Left colon (tissue), 2 donors: Measurements from ENCODE around the gene PNLIPRP2. TPM values are rescaled to one million over a fixed set of nuclear protein-coding genes. Genes with fewer than 3 reads are reported as not detected.
A peak's percentile ranks its signal among the peaks of the same experiment; 100 is the strongest.

Experiments
- ATAC-seq: fragments of 200-7000 bp; cut with Tn5 transposase; one replicate; pipeline ENCODE4 v1.9.1; 2020; ENCODE audit warnings: mild to moderate bottlenecking, moderate library complexity
- DNase-seq, 2 donors: peaks; one replicate each; pipeline ENCODE4 v3.0.0-alpha.2; 2020
- intact Hi-C, 2 donors: fragments of 100-400 bp; cut with DNase I in 1 of 2; cut with micrococcal nuclease in 1 of 2; formaldehyde crosslinking; loops; one replicate each; pipeline versions ENCODE4 v1.11.2 to v1.14.0; 2022; cut with DNase I, micrococcal nuclease
- long read RNA-seq: library from polyadenylated mRNA; unstranded; transcript quantifications from one replicate; pipeline ENCODE4 v2.0.0, GENCODE V29; 2021
- total RNA-seq, 2 donors: library from RNA; stranded (reverse); fragmentation: NEBNext Ultra II Directional; extraction: Animal tissue kit (Norgen Biotek cat#: 25700); gene quantifications; one replicate each; pipeline ENCODE4 v1.2.1, GENCODE V29; 2021
- donor health status: DM: no; HTN: no; CAD: no.
- donor health status: DM: yes; HTN: yes; CAD: no.

Gene PNLIPRP2
- 10 to 100 TPM; 10.3 to 10.7 TPM for total RNA-seq
- long read RNA-seq, transcript PNLIPRP2-201 (13 exons, 1,482 nt): major isoform, 18 of 24 reads
- long read RNA-seq, partial matches to known transcripts: 1 of 24 reads
- long read RNA-seq, other reads (novel, unspliced or antisense): 5 of 24 reads

- peak; percentile 90 for ATAC-seq
- DNase-seq: peak; percentile 72 to 83
- intact Hi-C loops: no loop called here
Measured at GRCh38 chr10:116620423-116621400, at the start of gene PNLIPRP2. PNLIPRP2 (plus strand) TSS chr10:116620953.

- DNase-seq (no peak), ATAC-seq (no peak)
- intact Hi-C loops: no loop called here
Measured at GRCh38 chr10:116574797-116575196, 46.0 kb upstream of the PNLIPRP2 start.

GRCh38 chr10:116587878-116588591 is 32.7 kb upstream of the PNLIPRP2 start:
- DNase-seq (no peak), ATAC-seq (no peak)
- intact Hi-C loops: no loop called here

- ATAC-seq: no peak
- DNase-seq: no peak
- intact Hi-C loops: no loop called here
Measured at GRCh38 chr10:116588995-116589394, 31.8 kb upstream of the PNLIPRP2 start.

GRCh38 chr10:116589926-116590325 is 30.8 kb upstream of the PNLIPRP2 start:
- intact Hi-C loops: no loop called here
- peak; percentile 90 for ATAC-seq
- peak; percentile 24 to 70 for DNase-seq

GRCh38 chr10:116590590-116591444 is 29.9 kb upstream of the PNLIPRP2 start, which contains the start of gene PNLIPRP1:
PNLIPRP1 (plus strand) TSS chr10:116590959; CDS start chr10:116591130, 171 bp downstream.
- DNase-seq (peak; percentile 53 to 62), ATAC-seq (peak; percentile 82)
- intact Hi-C loops: no loop called here

GRCh38 chr10:116593139-116593740 is 27.5 kb upstream of the PNLIPRP2 start:
- ATAC-seq (no peak), DNase-seq (no peak)
- intact Hi-C loops: no loop called here

- no peak for DNase-seq
- ATAC-seq: no peak
- intact Hi-C loops: no loop called here
Measured at GRCh38 chr10:116594525-116595035, 26.2 kb upstream of the PNLIPRP2 start.

- no peak for DNase-seq
- intact Hi-C loops: no loop called here
- no peak for ATAC-seq
Measured at GRCh38 chr10:116596062-116596461, 24.7 kb upstream of the PNLIPRP2 start.

- ATAC-seq (no peak), DNase-seq (no peak)
- intact Hi-C loops: no loop called here
Measured at GRCh38 chr10:116597543-116597942, 23.2 kb upstream of the PNLIPRP2 start.

GRCh38 chr10:116598329-116598728 is 22.4 kb upstream of the PNLIPRP2 start:
- ATAC-seq (no peak), DNase-seq (no peak)
- intact Hi-C loops: no loop called here

- DNase-seq (no peak), ATAC-seq (no peak)
- intact Hi-C loops: no loop called here
Measured at GRCh38 chr10:116599991-116600390, 20.8 kb upstream of the PNLIPRP2 start.

GRCh38 chr10:116602648-116603400 is 17.9 kb upstream of the PNLIPRP2 start:
- DNase-seq: no peak
- intact Hi-C loops: no loop called here
- ATAC-seq: peak; percentile 31

- intact Hi-C loops: no loop called here
- ATAC-seq: no peak
- DNase-seq: no peak
Measured at GRCh38 chr10:116606061-116606483, 14.7 kb upstream of the PNLIPRP2 start.

- no peak for DNase-seq
- ATAC-seq: no peak
- intact Hi-C loops: no loop called here
Measured at GRCh38 chr10:116607336-116607735, 13.4 kb upstream of the PNLIPRP2 start.

GRCh38 chr10:116608686-116609594 is 11.8 kb upstream of the PNLIPRP2 start:
- DNase-seq (peak in 1 of 2 donors; percentile 50), ATAC-seq (peak; percentile 48)
- intact Hi-C loops: no loop called here
